Measurements from ENCODE around the gene ZDHHC8.

Gene ZDHHC8

DNA sequence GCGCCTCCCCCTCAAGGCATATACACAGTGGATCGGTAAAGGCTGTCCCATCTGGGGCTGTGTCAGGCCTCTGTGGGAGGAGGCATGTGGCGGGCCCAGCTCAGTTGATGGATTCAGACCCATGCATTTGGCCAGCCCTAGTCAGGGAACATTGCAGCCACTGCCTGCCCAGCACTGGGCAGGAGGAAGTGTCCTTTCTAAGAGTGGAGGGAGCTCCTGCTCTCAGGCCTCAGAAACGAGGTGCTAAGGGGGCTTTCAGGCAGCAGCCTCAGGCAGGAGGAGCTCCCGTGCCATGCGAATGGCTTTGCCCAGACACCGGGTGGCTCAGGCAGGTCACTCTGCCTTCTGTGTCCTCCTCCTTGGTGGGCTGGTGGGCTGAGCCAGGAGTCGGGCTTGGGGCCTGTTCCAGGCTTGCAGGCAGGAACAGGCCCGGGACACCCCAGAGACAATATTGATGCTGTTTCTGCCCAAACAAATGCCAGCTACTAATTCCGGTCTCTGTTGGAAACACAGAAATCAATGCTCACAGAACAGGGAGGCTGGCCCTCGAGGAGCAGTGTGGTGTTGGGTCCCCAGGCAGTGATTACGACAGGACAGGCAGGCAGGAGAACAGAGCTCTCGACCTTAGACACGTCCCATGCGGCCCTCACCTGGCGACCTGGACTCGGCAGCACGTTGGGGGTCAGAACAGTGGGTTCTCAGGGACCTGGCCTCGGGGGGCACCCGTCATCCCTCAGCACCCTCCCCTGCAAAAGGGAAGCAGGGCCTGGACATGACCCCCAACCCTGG lies 61.6 kb downstream of the ZDHHC8 start:
- TF ChIP-seq EZH2phosphoT487 (IDR thresholded peaks at IDR 0.05; ENCODE audit: borderline replicate concordance, low read length): no peak
- TF ChIP-seq, protein P1, sequence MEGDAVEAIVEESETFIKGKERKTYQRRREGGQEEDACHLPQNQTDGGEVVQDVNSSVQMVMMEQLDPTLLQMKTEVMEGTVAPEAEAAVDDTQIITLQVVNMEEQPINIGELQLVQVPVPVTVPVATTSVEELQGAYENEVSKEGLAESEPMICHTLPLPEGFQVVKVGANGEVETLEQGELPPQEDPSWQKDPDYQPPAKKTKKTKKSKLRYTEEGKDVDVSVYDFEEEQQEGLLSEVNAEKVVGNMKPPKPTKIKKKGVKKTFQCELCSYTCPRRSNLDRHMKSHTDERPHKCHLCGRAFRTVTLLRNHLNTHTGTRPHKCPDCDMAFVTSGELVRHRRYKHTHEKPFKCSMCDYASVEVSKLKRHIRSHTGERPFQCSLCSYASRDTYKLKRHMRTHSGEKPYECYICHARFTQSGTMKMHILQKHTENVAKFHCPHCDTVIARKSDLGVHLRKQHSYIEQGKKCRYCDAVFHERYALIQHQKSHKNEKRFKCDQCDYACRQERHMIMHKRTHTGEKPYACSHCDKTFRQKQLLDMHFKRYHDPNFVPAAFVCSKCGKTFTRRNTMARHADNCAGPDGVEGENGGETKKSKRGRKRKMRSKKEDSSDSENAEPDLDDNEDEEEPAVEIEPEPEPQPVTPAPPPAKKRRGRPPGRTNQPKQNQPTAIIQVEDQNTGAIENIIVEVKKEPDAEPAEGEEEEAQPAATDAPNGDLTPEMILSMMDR (IDR thresholded peaks at IDR 0.05; ENCODE audit: low read depth, low read length, poor library complexity, severe bottlenecking): no peak
- Histone ChIP-seq H3K4me1 (ENCODE audit: control insufficient read depth, low read length) (no peaks in the 10 kb centered on the region), H3F3A (ENCODE audit: control insufficient read depth, insufficient read depth) (no peaks in the 10 kb centered on the region), H3K9me3 (ENCODE audit: control insufficient read depth, insufficient read depth, low read length) (no peaks in the 10 kb centered on the region), H3K36me3 (ENCODE audit: control insufficient read depth, low read length) (no peaks in the 10 kb centered on the region), H4K20me1 (ENCODE audit: control insufficient read depth, insufficient read depth, low read depth, low read length) (no peaks in the 10 kb centered on the region), H3K4me3 (ENCODE audit: low read length) (no peak overlapping the region), H3K79me2 (ENCODE audit: control insufficient read depth, low read length) (no peaks in the 10 kb centered on the region), H3K4me2 (ENCODE audit: low read length) (no peak overlapping the region), H3K9me2 (replicated peaks; ENCODE audit: control insufficient read depth, low read length) (no peaks in the 10 kb centered on the region), H3K27me3 (ENCODE audit: control insufficient read depth, low read length) (no peaks in the 10 kb centered on the region), H3K27ac (ENCODE audit: low read depth, low read length) (no peak overlapping the region)

DNA sequence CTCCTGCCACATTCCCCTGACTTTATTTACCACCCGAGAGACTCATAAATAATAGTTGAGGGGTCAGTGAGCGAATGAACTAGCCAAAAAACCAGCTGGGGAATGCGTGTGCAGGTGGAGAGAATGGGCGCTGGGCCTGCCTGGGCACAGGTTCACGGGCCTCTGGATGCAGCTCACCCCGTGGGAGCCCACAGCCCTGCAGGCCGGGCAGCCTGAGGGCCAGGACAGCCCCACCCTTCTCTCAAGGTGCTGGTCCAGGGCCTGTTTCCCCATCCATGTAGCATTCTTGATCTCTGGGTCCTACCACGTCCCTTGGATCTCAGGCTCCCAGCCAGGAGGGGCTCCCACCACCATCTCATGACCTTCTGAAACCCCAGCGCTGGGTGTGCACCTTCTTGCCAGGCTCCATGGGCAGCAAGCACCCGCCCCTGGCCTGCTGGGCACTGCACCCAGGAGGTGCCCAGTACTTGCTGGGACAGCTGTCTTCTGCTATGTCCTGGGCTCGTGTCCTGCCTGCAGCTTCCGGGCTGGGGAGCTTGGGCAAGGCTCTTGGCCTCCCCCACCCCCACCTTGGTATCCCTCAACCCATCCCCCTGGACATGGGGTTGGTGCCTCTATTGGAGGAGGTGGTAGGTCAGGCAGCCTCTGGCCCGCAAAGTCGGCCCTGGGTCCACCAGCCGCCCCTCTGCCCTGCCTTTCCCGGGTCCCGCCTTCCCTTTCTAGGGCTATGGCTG lies 62.3 kb downstream of the ZDHHC8 start:
- no peaks in the 10 kb centered on the region for H3F3A ChIP-seq (ENCODE audit: control insufficient read depth, insufficient read depth)
- no peaks in the 10 kb centered on the region for H3K4me1 ChIP-seq (ENCODE audit: control insufficient read depth, low read length)
- H3K4me3 ChIP-seq (ENCODE audit: low read length): no peak overlapping the region
- no peak for TF ChIP-seq EZH2phosphoT487 (IDR thresholded peaks at IDR 0.05; ENCODE audit: borderline replicate concordance, low read length)
- no peaks in the 10 kb centered on the region for H3K9me3 ChIP-seq (ENCODE audit: control insufficient read depth, insufficient read depth, low read length)
- H3K36me3 ChIP-seq (ENCODE audit: control insufficient read depth, low read length): no peaks in the 10 kb centered on the region
- H3K27ac ChIP-seq (ENCODE audit: low read depth, low read length): no peak overlapping the region
- H3K9me2 ChIP-seq (replicated peaks; ENCODE audit: control insufficient read depth, low read length): no peaks in the 10 kb centered on the region
- no peaks in the 10 kb centered on the region for H4K20me1 ChIP-seq (ENCODE audit: control insufficient read depth, insufficient read depth, low read depth, low read length)
- no peak overlapping the region for H3K4me2 ChIP-seq (ENCODE audit: low read length)
- H3K27me3 ChIP-seq (ENCODE audit: control insufficient read depth, low read length): no peaks in the 10 kb centered on the region; the same call in 1 of the 2 replicates
- H3K79me2 ChIP-seq (ENCODE audit: control insufficient read depth, low read length): no peaks in the 10 kb centered on the region

DNA sequence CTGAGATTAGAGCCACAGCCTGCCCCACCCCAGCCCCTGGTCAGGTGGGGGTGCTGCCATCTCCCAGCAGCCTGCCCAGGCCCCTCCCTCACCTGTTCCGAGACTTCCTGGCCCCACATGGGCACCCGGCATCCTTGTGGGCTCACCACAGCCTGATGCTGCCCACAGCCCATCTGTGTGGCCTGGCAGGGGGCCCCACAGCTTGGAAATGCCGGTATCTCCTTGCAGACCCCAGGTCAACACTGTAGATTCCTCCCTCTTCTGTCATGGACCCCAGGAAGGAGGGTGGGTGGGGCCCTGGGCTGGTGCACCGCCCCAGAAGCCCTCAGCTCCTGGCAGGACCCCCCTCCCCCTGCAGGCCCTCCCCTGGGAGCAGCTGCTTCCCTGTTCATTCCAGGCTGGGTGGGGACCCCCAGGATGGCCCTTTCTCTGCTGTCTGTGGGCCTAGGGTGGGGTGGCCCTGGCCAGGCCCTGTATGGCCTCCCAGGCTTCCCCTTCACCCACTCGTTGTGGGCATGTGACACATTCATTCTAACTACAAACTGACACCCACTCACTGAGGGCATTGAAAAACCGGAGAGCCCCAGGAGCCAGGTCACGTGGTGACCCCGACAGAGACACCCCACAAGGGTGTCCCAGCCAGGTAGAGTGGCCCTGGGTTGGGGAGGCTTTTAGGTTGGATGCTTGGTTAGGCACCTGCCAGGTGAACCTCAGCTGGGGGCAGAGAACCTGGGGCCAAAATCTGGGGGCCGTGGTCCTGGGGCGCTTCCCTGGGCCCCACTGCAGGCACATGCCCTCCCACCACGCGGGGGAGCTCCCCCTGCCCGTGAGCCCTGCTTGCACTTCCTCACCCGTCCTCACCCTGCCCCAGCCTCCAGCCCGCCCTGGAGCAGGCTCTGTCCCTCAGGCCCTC lies 63.3 kb downstream of the ZDHHC8 start:
- no peaks in the 10 kb centered on the region for H3K79me2 ChIP-seq (ENCODE audit: control insufficient read depth, low read length)
- no peaks in the 10 kb centered on the region for H3K4me1 ChIP-seq (ENCODE audit: control insufficient read depth, low read length)
- H4K20me1 ChIP-seq (ENCODE audit: control insufficient read depth, insufficient read depth, low read depth, low read length): no peaks in the 10 kb centered on the region
- H3K27me3 ChIP-seq (ENCODE audit: control insufficient read depth, low read length): no peaks in the 10 kb centered on the region; the same call in 1 of the 2 replicates
- H3F3A ChIP-seq (ENCODE audit: control insufficient read depth, insufficient read depth): no peaks in the 10 kb centered on the region
- no peak overlapping the region for H3K27ac ChIP-seq (ENCODE audit: low read depth, low read length)
- H3K36me3 ChIP-seq (ENCODE audit: control insufficient read depth, low read length): no peaks in the 10 kb centered on the region
- no peak overlapping the region for H3K4me3 ChIP-seq (ENCODE audit: low read length)
- no peak for TF ChIP-seq EZH2phosphoT487 (IDR thresholded peaks at IDR 0.05; ENCODE audit: borderline replicate concordance, low read length)
- TF ChIP-seq, protein P1 (IDR thresholded peaks at IDR 0.05; ENCODE audit: low read depth, low read length, poor library complexity, severe bottlenecking): no peak
- no peaks in the 10 kb centered on the region for H3K9me2 ChIP-seq (replicated peaks; ENCODE audit: control insufficient read depth, low read length)
- H3K4me2 ChIP-seq (ENCODE audit: low read length): no peak overlapping the region
- H3K9me3 ChIP-seq (ENCODE audit: control insufficient read depth, insufficient read depth, low read length): no peaks in the 10 kb centered on the region

All from DOHH2 (cell line).